ENCODE measurements around the gene DCLRE1B. TPM values are rescaled to one million over a fixed set of nuclear protein-coding genes. Genes with fewer than 3 reads are reported as not detected.

DCLRE1B gene
- total RNA-seq, 3 donors from 2014 or later, result 4.2 to 6.0 (median 5.2) TPM

DNA sequence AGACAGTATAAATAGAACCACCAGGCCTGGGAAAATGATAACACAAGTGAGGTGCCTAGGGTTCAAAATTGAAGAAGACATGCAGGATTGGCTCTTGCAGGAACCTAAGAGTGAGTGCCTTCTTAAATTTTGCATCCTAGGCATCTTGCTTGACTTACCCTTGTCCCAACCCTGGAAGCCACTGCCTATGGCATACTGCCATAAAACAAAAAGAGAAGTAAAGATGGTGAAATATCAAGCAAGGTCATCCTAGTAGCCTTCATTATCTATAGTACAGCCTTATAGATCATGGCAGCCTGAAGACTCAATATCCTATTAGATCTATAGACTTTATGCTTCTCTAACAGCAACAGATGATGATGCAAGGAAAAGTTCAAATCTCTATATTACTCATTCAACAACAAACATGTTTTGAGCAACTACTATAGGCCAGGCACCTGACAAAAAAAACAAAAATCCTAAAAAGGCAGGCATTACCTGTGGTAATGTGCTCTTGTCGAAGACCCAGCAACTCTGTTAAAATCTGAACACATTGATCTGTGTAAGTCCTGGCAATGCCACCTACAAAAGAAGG, 6.8 kb upstream of the DCLRE1B start:
- ATAC-seq, result no peak
- H3K4me3 ChIP-seq, result no peak overlapping the region
- no peak for DNase-seq
- intact Hi-C loops (cut with DNase I, micrococcal nuclease), result loop anchor here in 1 of 2 donors (10.0 kb wide), 1 partner anchor 54 kb away; no protein-coding TSS in a partner anchor
- H3K4me1 ChIP-seq (ENCODE audit: low read depth), result peaks cover 30% of the 10 kb centered on the region
- H3K9me3 ChIP-seq, result no peaks in the 10 kb centered on the region
- H3K36me3 ChIP-seq (ENCODE audit: low read depth), result no peaks in the 10 kb centered on the region
- TF ChIP-seq, protein P1, sequence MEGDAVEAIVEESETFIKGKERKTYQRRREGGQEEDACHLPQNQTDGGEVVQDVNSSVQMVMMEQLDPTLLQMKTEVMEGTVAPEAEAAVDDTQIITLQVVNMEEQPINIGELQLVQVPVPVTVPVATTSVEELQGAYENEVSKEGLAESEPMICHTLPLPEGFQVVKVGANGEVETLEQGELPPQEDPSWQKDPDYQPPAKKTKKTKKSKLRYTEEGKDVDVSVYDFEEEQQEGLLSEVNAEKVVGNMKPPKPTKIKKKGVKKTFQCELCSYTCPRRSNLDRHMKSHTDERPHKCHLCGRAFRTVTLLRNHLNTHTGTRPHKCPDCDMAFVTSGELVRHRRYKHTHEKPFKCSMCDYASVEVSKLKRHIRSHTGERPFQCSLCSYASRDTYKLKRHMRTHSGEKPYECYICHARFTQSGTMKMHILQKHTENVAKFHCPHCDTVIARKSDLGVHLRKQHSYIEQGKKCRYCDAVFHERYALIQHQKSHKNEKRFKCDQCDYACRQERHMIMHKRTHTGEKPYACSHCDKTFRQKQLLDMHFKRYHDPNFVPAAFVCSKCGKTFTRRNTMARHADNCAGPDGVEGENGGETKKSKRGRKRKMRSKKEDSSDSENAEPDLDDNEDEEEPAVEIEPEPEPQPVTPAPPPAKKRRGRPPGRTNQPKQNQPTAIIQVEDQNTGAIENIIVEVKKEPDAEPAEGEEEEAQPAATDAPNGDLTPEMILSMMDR (IDR thresholded peaks at IDR 0.05), result no peak

DNA sequence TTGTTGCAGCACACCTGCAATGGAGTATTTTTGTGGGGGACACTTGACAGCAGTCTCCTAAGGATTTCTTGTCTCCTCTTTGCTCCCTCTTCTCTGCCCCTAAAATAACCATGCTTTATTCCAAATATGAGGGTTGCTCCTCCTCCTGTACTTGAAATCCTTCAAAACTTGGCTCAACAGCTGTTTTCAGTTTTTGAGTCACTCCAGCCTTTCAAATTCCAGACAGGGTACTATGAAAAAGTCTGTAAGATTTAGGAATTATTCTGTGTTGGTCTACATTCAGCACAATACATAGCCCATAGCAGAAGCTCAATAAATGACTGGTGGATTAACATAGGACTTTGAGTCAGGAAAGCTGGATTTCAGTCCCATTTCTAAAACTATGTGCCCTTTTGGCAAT, 6.0 kb upstream of the DCLRE1B start:
- no peaks in the 10 kb centered on the region for H3K9me3 ChIP-seq
- TF ChIP-seq, protein P1 (IDR thresholded peaks at IDR 0.05), result no peak
- ATAC-seq (no peak), DNase-seq (no peak)
- intact Hi-C loops (cut with DNase I, micrococcal nuclease), result loop anchor here in 1 of 2 donors (10.0 kb wide), 1 partner anchor 54 kb away; no protein-coding TSS in a partner anchor
- no peaks in the 10 kb centered on the region for H3K36me3 ChIP-seq (ENCODE audit: low read depth)
- H3K4me1 ChIP-seq (ENCODE audit: low read depth), result peaks cover 35% of the 10 kb centered on the region
- H3K4me3 ChIP-seq, result no peak overlapping the region

DNA sequence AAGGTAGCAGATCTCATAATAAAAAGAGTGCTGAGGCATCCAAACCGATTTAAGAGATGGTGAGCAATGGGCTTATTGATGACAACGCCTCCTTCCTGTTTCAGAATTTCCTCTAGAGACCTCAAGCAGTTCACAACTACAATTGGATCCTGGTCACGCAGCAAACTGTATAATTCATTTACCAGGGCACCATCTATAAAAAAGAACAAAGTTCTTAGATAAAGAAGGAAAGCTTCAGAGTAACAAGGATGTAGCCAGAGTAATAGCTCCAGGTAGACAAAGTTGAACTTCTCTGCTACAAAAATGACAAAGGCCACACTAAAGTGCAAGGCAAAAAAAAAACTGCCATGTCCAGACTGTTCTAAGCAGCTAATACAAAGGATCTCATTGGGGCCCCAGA, 3.9 kb upstream of the DCLRE1B start:
- DNase-seq (no peak), ATAC-seq (peak; percentile 20)
- peaks cover 48% of the 10 kb centered on the region for H3K4me1 ChIP-seq (ENCODE audit: low read depth)
- no peak overlapping the region for H3K4me3 ChIP-seq
- no peaks in the 10 kb centered on the region for H3K9me3 ChIP-seq
- intact Hi-C loops (cut with DNase I, micrococcal nuclease), result no loop called here
- TF ChIP-seq, protein P1 (IDR thresholded peaks at IDR 0.05), result no peak
- peaks cover 8% of the 10 kb centered on the region for H3K36me3 ChIP-seq (ENCODE audit: low read depth)

DNA sequence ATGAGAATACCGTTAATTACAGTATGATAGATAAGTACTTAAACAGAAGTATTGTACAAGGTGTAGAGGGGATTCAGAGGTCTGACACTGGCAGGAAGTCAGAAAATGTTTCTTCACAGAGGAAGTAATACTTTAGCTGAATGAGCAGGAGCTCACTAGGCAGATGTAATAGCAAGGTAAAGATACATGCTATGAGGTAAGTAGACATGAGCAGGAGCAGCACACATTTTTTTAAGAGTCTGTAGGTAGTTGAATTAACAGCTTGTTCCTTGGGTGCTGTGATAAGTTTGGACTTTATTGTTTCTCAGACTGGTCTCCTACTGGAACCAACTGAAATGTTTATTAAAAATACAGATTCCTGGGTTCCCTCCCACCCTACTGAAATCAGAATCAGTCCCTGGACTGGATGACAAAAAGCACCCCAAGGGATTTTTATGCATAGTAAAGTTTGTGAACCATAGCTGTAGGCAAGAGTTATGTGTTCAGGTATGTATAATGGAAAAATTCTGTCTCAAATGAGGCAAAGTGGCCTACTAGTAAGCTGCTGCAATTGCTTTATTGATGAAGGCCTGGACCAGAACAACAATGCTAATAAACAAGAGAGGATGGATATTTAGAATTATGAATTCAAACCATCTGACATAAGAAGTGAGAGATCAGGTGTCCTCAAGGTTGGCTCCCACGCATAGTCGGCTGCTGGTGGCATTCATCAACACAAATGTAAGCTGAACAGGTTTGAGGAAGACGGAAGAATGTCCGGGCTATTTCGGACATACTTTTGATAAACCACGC, 1.4 kb upstream of the DCLRE1B start:
- intact Hi-C loops (cut with DNase I, micrococcal nuclease), result no loop called here
- ATAC-seq (no peak), DNase-seq (peak in 1 of 3 donors; percentile 39)
- Histone ChIP-seq H3K36me3 (ENCODE audit: low read depth) (peaks cover 8% of the 10 kb centered on the region), H3K9me3 (no peaks in the 10 kb centered on the region), H3K4me1 (ENCODE audit: low read depth) (peaks cover 49% of the 10 kb centered on the region), H3K4me3 (peak overlapping the region; percentile 54)
- TF ChIP-seq, protein P1 (IDR thresholded peaks at IDR 0.05), result no peak

DNA sequence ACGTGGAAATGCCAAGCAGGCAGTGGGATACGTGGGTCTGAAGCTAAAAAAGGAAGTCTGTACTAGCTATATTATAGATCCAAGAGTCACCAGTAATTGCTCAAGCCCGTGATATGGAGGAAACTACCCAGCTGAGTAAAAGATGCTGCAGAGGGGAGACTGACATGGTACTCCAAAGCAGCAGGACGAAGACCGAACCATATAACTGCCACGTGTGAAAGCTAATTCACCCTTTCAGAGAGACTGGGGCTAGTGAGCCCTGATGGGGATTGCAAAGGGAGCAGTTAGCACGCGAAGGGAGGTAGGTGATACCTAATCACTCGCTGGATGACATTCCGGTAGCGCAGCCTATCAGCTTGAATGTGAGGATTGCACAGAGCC, 843 bp upstream of the DCLRE1B start:
- DNase-seq (no peak), ATAC-seq (no peak)
- Histone ChIP-seq H3K4me3 (peak overlapping the region; percentile 54), H3K4me1 (ENCODE audit: low read depth) (peaks cover 49% of the 10 kb centered on the region), H3K36me3 (ENCODE audit: low read depth) (peaks cover 8% of the 10 kb centered on the region), H3K9me3 (no peaks in the 10 kb centered on the region)
- intact Hi-C loops (cut with DNase I, micrococcal nuclease), result no loop called here
- TF ChIP-seq, protein P1 (IDR thresholded peaks at IDR 0.05), result no peak

Data from mucosa of descending colon (tissue), 3 donors.